ENCODE results near the gene AATK.

- TF ChIP-seq MAX (IDR thresholded peaks at IDR 0.05; ENCODE audit: low read depth) (no peak), CTCF (IDR thresholded peaks at IDR 0.05) (no peak), TAF1 (IDR thresholded peaks at IDR 0.05; ENCODE audit: borderline replicate concordance, low read depth, low read length) (no peak), TEAD4 (IDR thresholded peaks at IDR 0.05; ENCODE audit: borderline replicate concordance, insufficient read depth) (no peak), RAD21 (IDR thresholded peaks at IDR 0.05; ENCODE audit: low read length) (no peak), EP300 (IDR thresholded peaks at IDR 0.05; ENCODE audit: borderline replicate concordance in 1 of 2, low read depth in 1 of 2, low read length in 1 of 2) (no peak), MXI1 (IDR thresholded peaks at IDR 0.05; ENCODE audit: low read depth, low read length) (no peak), REST (IDR thresholded peaks at IDR 0.05; ENCODE audit: low read depth, low read length) (no peak), PBX3 (IDR thresholded peaks at IDR 0.05) (no peak), FOXJ3 (CRISPR knock-in tag; IDR thresholded peaks at IDR 0.05) (no peak)
These were observed 6.3 kb downstream of the AATK start for GRCh38 chr17:81159611-81160265.
